Tibial nerve (tissue), 4 donors: ENCODE measurements around the gene SLA2.
"Not testable (repeated sequence)": the region's sequence is repeated elsewhere in the genome, so short reads cannot be mapped to it uniquely, and the experiment has no call there.

Experiments
- EP300 ChIP-seq, 2 donors: sonication (generic); formaldehyde crosslinking; IDR thresholded peaks; one replicate each; pipeline ENCODE4 v1.6.1; 2017; ENCODE audit warnings: antibody characterized with exemption in 2 of 2, mild to moderate bottlenecking in 1 of 2
- TF ChIP-seq, protein P1 (sequence below), 5 experiments: fragments of 200-600 bp in 3 of 5; fragments of 450-650 bp in 2 of 5; sonication (generic) in 3 of 5; IDR thresholded peaks; one replicate each; pipeline ENCODE4 v1.5.1; 2016 to 2019; ENCODE audit warnings: antibody characterized with exemption in 5 of 5, mild to moderate bottlenecking in 3 of 5, moderate library complexity in 2 of 5

DNA sequence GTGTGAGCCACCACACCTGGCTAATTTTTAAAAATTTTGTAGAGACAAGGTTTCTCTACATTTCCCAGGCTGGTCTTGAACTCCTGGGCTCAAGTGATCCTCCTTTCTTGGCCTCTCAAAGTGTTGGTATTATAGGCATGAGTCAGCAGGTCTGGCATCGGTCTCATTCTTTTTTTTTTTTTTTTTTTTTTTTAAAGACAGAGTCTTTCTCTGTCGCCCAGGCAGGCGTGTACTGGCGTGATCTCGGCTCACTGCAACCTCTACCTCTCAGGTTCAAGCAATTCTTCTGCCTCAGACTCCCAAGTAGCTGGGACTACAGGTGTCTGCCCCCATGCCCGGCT, 37.6 kb downstream of the SLA2 start:
- TF ChIP-seq, protein P1, sequence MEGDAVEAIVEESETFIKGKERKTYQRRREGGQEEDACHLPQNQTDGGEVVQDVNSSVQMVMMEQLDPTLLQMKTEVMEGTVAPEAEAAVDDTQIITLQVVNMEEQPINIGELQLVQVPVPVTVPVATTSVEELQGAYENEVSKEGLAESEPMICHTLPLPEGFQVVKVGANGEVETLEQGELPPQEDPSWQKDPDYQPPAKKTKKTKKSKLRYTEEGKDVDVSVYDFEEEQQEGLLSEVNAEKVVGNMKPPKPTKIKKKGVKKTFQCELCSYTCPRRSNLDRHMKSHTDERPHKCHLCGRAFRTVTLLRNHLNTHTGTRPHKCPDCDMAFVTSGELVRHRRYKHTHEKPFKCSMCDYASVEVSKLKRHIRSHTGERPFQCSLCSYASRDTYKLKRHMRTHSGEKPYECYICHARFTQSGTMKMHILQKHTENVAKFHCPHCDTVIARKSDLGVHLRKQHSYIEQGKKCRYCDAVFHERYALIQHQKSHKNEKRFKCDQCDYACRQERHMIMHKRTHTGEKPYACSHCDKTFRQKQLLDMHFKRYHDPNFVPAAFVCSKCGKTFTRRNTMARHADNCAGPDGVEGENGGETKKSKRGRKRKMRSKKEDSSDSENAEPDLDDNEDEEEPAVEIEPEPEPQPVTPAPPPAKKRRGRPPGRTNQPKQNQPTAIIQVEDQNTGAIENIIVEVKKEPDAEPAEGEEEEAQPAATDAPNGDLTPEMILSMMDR (IDR thresholded peaks at IDR 0.05), result not testable (repeated sequence)
- not testable (repeated sequence) for TF ChIP-seq EP300 (IDR thresholded peaks at IDR 0.05)
